ENCODE measurements around the gene SPINDOC. TPM values are rescaled to one million over a fixed set of nuclear protein-coding genes. Genes with fewer than 3 reads are reported as not detected.

The SPINDOC gene
- total RNA-seq, 2 donors from 2014 or later, result 7.0 to 12.1 TPM

DNA sequence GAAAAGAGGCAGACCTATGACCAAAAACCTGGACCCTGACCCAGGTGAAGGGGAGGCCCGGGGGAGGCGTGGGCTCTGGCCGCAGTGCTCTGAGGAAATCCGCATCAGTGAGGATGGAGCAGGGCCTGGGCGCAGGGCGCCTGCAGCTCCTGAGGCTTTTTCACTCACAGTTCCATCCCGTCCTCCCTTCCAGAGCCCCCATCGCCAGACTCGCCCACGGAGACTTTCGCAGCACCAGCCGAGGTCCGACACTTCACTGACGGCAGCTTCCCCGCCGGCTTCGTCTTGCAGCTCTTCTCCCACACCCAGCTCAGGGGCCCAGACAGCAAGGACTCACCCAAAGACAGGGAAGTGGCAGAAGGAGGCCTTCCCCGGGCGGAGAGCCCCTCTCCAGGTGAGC is 5.4 kb downstream of the SPINDOC start:
- Histone ChIP-seq H3K36me3 (peaks cover 55% of the 10 kb centered on the region), H3K4me1 (peaks cover 0 to 12% of the 10 kb centered on the region in 2 donors), H3K9me3 (no peaks in the 10 kb centered on the region), H3K27ac (no peak overlapping the region), H3K4me3 (no peak overlapping the region), H3K27me3 (no peaks in the 10 kb centered on the region)
- TF ChIP-seq, protein P1, sequence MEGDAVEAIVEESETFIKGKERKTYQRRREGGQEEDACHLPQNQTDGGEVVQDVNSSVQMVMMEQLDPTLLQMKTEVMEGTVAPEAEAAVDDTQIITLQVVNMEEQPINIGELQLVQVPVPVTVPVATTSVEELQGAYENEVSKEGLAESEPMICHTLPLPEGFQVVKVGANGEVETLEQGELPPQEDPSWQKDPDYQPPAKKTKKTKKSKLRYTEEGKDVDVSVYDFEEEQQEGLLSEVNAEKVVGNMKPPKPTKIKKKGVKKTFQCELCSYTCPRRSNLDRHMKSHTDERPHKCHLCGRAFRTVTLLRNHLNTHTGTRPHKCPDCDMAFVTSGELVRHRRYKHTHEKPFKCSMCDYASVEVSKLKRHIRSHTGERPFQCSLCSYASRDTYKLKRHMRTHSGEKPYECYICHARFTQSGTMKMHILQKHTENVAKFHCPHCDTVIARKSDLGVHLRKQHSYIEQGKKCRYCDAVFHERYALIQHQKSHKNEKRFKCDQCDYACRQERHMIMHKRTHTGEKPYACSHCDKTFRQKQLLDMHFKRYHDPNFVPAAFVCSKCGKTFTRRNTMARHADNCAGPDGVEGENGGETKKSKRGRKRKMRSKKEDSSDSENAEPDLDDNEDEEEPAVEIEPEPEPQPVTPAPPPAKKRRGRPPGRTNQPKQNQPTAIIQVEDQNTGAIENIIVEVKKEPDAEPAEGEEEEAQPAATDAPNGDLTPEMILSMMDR (IDR thresholded peaks at IDR 0.05), result no peak
- DNase-seq (ENCODE audit: low spot score), result no peak

DNA sequence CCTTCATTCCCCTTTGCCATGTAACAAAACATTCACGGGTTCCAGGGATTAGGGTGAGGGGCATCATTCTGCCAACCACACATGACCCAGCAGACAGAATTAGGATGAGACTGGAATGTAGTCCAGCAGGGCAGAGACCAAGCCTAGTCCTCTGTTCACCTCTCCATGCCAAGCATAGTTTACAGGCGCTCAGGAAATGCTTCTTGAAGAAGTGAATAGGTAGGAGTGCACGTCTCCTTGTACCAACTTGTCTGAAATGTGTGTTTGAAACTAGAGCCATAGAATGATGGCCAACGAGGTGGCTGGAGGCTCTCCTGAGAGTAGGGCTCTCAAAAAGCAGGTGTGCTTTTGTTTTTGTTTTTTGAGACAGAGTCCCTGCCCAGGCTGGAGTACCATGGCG is 8.2 kb downstream of the SPINDOC start:
- DNase-seq (ENCODE audit: low spot score), result no peak
- no peaks in the 10 kb centered on the region for H3K9me3 ChIP-seq
- TF ChIP-seq, protein P1 (IDR thresholded peaks at IDR 0.05), result no peak
- no peak overlapping the region for H3K4me3 ChIP-seq
- no peaks in the 10 kb centered on the region for H3K4me1 ChIP-seq
- H3K27me3 ChIP-seq, result no peaks in the 10 kb centered on the region
- H3K36me3 ChIP-seq, result peaks cover 77% of the 10 kb centered on the region
- H3K27ac ChIP-seq, result no peak overlapping the region

GRCh38 chr11:63826471-63827190 is 13.4 kb downstream of the SPINDOC start:
- Histone ChIP-seq H3K4me3 (no peak overlapping the region), H3K27me3 (no peaks in the 10 kb centered on the region), H3K4me1 (no peaks in the 10 kb centered on the region), H3K36me3 (peaks cover 53% of the 10 kb centered on the region), H3K27ac (no peak overlapping the region), H3K9me3 (no peaks in the 10 kb centered on the region)
- DNase-seq (ENCODE audit: low spot score), result no peak
- TF ChIP-seq, protein P1 (IDR thresholded peaks at IDR 0.05), result no peak

- TF ChIP-seq, protein P1 (IDR thresholded peaks at IDR 0.05), result peak in 1 of 2 donors; percentile 32
- H3K4me3 ChIP-seq, result no peak overlapping the region
These were observed 16.7 kb downstream of the SPINDOC start for GRCh38 chr11:63829823-63830489.

DNA sequence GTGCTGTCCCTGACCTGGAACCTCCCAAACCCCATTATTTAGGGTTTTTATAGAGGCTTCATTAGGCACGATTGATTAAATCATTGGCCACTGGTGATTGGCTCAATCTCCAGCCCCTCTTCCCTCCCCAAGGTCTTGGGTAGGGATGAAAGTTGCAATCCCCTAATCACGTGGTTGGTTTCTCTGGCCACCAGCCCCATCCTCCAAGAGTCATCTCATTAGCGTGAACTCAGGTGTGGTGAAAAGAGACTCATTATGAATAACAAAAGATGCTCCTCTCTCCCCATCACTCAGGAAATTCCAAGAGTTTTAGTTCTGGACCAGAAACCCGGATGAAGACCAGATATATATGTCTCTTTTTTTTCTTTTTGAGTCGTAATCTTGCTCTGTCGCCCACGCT is 18.1 kb downstream of the SPINDOC start:
- H3K4me3 ChIP-seq, result no peak overlapping the region
- H3K27ac ChIP-seq, result no peak overlapping the region
- no peaks in the 10 kb centered on the region for H3K27me3 ChIP-seq
- no peak for DNase-seq (ENCODE audit: low spot score)
- TF ChIP-seq, protein P1 (IDR thresholded peaks at IDR 0.05), result no peak
- peaks cover 15% of the 10 kb centered on the region for H3K36me3 ChIP-seq
- no peaks in the 10 kb centered on the region for H3K4me1 ChIP-seq
- H3K9me3 ChIP-seq, result no peaks in the 10 kb centered on the region

More at GRCh38 chr11:63829823-63830489, 16.7 kb downstream of the SPINDOC start:
- Histone ChIP-seq H3K36me3 (peaks cover 23% of the 10 kb centered on the region), H3K27ac (no peak overlapping the region), H3K9me3 (no peaks in the 10 kb centered on the region), H3K4me1 (no peaks in the 10 kb centered on the region), H3K27me3 (no peaks in the 10 kb centered on the region)
- DNase-seq (ENCODE audit: low spot score), result no peak

Data from right atrium auricular region (tissue), 2 donors.